NCI-H2196 treated with DMSO at 0.1 percent for 48 hours (cell line): ENCODE data around the gene VRK3.
"Not testable (repeated sequence)": the region's sequence is repeated elsewhere in the genome, so short reads cannot be mapped to it uniquely, and the experiment has no call there.

Source experiments
- DNase-seq: peaks from one replicate; lab custom pipeline; 2025; ENCODE audit not compliant: unreplicated experiment; lab: John Stamatoyannopoulos, UW

VRK3 gene

GRCh38 chr19:49997709-49998108, 27.5 kb downstream of the VRK3 start:
- DNase-seq = no peak

GRCh38 chr19:49988433-49988832, 36.7 kb downstream of the VRK3 start:
- no peak for DNase-seq

- no peak for DNase-seq
These were observed 37.2 kb downstream of the VRK3 start for GRCh38 chr19:49988007-49988406.

- DNase-seq = peak; percentile 7
These were observed 37.9 kb downstream of the VRK3 start for GRCh38 chr19:49987159-49987698.

GRCh38 chr19:49986354-49986753, 38.8 kb downstream of the VRK3 start:
- DNase-seq = no peak

- no peak for DNase-seq
These were observed 39.3 kb downstream of the VRK3 start for GRCh38 chr19:49985871-49986270.

GRCh38 chr19:49984491-49984890, 40.7 kb downstream of the VRK3 start:
- DNase-seq = no peak

GRCh38 chr19:49983645-49984229, 41.4 kb downstream of the VRK3 start:
- no peak for DNase-seq

GRCh38 chr19:49981603-49982593, 43.3 kb downstream of the VRK3 start:
- DNase-seq = no peak

GRCh38 chr19:49978324-49978723, 46.8 kb downstream of the VRK3 start:
- DNase-seq = no peak

- DNase-seq = no peak
These were observed 47.3 kb downstream of the VRK3 start for GRCh38 chr19:49977881-49978280.

GRCh38 chr19:49977076-49977475, 48.1 kb downstream of the VRK3 start:
- no peak for DNase-seq

- no peak for DNase-seq
These were observed 48.7 kb downstream of the VRK3 start for GRCh38 chr19:49976496-49976895.

GRCh38 chr19:49975051-49975450, 50.1 kb downstream of the VRK3 start:
- no peak for DNase-seq

- DNase-seq = no peak
These were observed 51.2 kb downstream of the VRK3 start for GRCh38 chr19:49973987-49974386.

GRCh38 chr19:49972841-49973240, 52.3 kb downstream of the VRK3 start:
- DNase-seq = no peak

GRCh38 chr19:49971991-49972411, 53.2 kb downstream of the VRK3 start:
- no peak for DNase-seq

GRCh38 chr19:49969355-49969754, 55.8 kb downstream of the VRK3 start:
- DNase-seq = not testable (repeated sequence)

- DNase-seq = no peak
These were observed 56.8 kb downstream of the VRK3 start for GRCh38 chr19:49968279-49968922.

GRCh38 chr19:49960980-49961379, 64.2 kb downstream of the VRK3 start, which contains the start of gene SIGLEC11:
Gene SIGLEC11, minus strand, starts transcription at chr19:49961172. Its CDS starts 91 bp downstream, at chr19:49961081.
- not testable (repeated sequence) for DNase-seq

GRCh38 chr19:49959892-49960291, 65.3 kb downstream of the VRK3 start:
- DNase-seq = not testable (repeated sequence)
